Neural cell (in vitro differentiated cells): ENCODE data around the gene PTPRN2. TPM values are rescaled to one million over a fixed set of nuclear protein-coding genes. Genes with fewer than 3 reads are reported as not detected.

Experiments
- H2AFZ ChIP-seq: fragments of 200-600, 300-800 bp; sonication (generic), shearing (Covaris generic); 2 replicates; pipeline ENCODE4 v1.6.0; 2014; ENCODE audit warnings: low read depth, mild to moderate bottlenecking, antibody characterized with exemption, low read length, moderate library complexity
- H3F3A ChIP-seq: fragments of 200-600 bp; shearing (Covaris generic); 2 replicates; pipeline ENCODE4 v1.6.1; 2016; ENCODE audit warnings: mild to moderate bottlenecking, moderate library complexity, mixed read lengths, antibody characterized with exemption, low read length; ENCODE audit not compliant: insufficient read depth, poor library complexity, severe bottlenecking
- H3K27ac ChIP-seq: fragments of 200-600, 300-800 bp; sonication (generic), shearing (Covaris generic); 2 replicates; pipeline ENCODE4 v1.5.1; 2014; ENCODE audit warnings: mild to moderate bottlenecking, low read length, moderate library complexity
- H3K27me3 ChIP-seq: fragments of 300-800, 200-600 bp; sonication (generic), shearing (Covaris generic); 2 replicates; pipeline ENCODE4 v1.6.0; 2014; ENCODE audit warnings: mild to moderate bottlenecking, low read depth, low read length, moderate library complexity; ENCODE audit not compliant: insufficient read depth
- H3K36me3 ChIP-seq: fragments of 300-800, 200-600 bp; sonication (generic), shearing (Covaris generic); 2 replicates; pipeline ENCODE4 v1.5.1; 2014; ENCODE audit warnings: mild to moderate bottlenecking, antibody characterized with exemption, low read length, moderate library complexity; ENCODE audit not compliant: insufficient read depth
- H3K4me2 ChIP-seq: fragments of 300-800, 200-600 bp; sonication (generic), shearing (Covaris generic); 2 replicates; pipeline ENCODE4 v1.6.0; 2014; ENCODE audit warnings: mild to moderate bottlenecking, low read length
- H3K4me3 ChIP-seq: fragments of 300-800, 200-600 bp; sonication (generic), shearing (Covaris generic); 2 replicates; pipeline ENCODE4 v1.5.1; 2014; ENCODE audit warnings: mild to moderate bottlenecking, low read length, moderate library complexity
- H3K79me2 ChIP-seq: fragments of 200-600 bp; shearing (Covaris generic); replicated peaks from 2 replicates; pipeline ENCODE4 v1.6.0; 2014; ENCODE audit warnings: mild to moderate bottlenecking, low read length, moderate library complexity; ENCODE audit not compliant: insufficient read depth
- H3K9ac ChIP-seq: fragments of 300-800, 200-600 bp; sonication (generic), shearing (Covaris generic); 2 replicates; pipeline ENCODE4 v1.6.1; 2016; ENCODE audit warnings: mild to moderate bottlenecking, low read length, mixed read lengths
- H3K9me2 ChIP-seq: fragments of 200-600 bp; shearing (Covaris generic); 2 replicates; pipeline ENCODE4 v1.6.1; 2016; ENCODE audit warnings: mild to moderate bottlenecking, low read length, mixed read lengths; ENCODE audit not compliant: insufficient read depth
- H3K9me3 ChIP-seq: fragments of 200-600, 300-800 bp; sonication (generic), shearing (Covaris generic); 2 replicates; pipeline ENCODE4 v1.6.1; 2016; ENCODE audit warnings: mild to moderate bottlenecking, mixed run types, low read length, moderate library complexity, mixed read lengths
- H4K20me1 ChIP-seq: fragments of 200-600 bp; shearing (Covaris generic); 2 replicates; pipeline ENCODE4 v1.6.1; 2016; ENCODE audit warnings: mild to moderate bottlenecking, mixed run types; ENCODE audit not compliant: insufficient read depth
- EP300 ChIP-seq: fragments of 450-650 bp; conservative IDR thresholded peaks from 2 replicates; pipeline ENCODE4 v1.6.1; 2014; ENCODE audit warnings: antibody characterized with exemption, mild to moderate bottlenecking, moderate library complexity; ENCODE audit not compliant: poor library complexity, severe bottlenecking
- EZH2 ChIP-seq: fragments of 200-600, 300-800 bp; shearing (Covaris generic), sonication (generic); IDR thresholded peaks from 2 replicates; pipeline ENCODE4 v1.6.1; 2014; ENCODE audit warnings: antibody characterized with exemption, low read length, borderline replicate concordance, mild to moderate bottlenecking; ENCODE audit not compliant: insufficient read depth, poor library complexity, severe bottlenecking
- MXI1 ChIP-seq: fragments of 450-650 bp; conservative IDR thresholded peaks from 2 replicates; pipeline ENCODE4 v1.6.1; 2014; ENCODE audit warnings: antibody characterized with exemption, mild to moderate bottlenecking; ENCODE audit not compliant: poor library complexity, severe bottlenecking
- RAD21 ChIP-seq: fragments of 450-650 bp; conservative IDR thresholded peaks from 2 replicates; pipeline ENCODE4 v1.6.1; 2014; ENCODE audit warnings: antibody characterized with exemption, mild to moderate bottlenecking, moderate library complexity
- SMC3 ChIP-seq: fragments of 450-650 bp; conservative IDR thresholded peaks from 2 replicates; pipeline ENCODE4 v1.6.1; 2014; ENCODE audit warnings: antibody characterized with exemption, mild to moderate bottlenecking, moderate library complexity; ENCODE audit not compliant: poor library complexity
- TAF1 ChIP-seq: IDR thresholded peaks from 2 replicates; pipeline ENCODE4 v1.6.1; 2012; ENCODE audit warnings: low read depth
- polyA plus RNA-seq: library from polyadenylated mRNA; depleted of rRNA; stranded (reverse); fragments of >200 nt; gene quantifications from 2 replicates; pipeline ENCODE4 v1.2.3, GENCODE V29; 2014
- TF ChIP-seq, protein P1 (sequence below): IDR thresholded peaks from 2 replicates; pipeline ENCODE4 v1.6.1; 2012; ENCODE audit warnings: borderline replicate concordance

The PTPRN2 gene
- polyA plus RNA-seq, 1 donor from 2014 or later, result 31.0 TPM

DNA sequence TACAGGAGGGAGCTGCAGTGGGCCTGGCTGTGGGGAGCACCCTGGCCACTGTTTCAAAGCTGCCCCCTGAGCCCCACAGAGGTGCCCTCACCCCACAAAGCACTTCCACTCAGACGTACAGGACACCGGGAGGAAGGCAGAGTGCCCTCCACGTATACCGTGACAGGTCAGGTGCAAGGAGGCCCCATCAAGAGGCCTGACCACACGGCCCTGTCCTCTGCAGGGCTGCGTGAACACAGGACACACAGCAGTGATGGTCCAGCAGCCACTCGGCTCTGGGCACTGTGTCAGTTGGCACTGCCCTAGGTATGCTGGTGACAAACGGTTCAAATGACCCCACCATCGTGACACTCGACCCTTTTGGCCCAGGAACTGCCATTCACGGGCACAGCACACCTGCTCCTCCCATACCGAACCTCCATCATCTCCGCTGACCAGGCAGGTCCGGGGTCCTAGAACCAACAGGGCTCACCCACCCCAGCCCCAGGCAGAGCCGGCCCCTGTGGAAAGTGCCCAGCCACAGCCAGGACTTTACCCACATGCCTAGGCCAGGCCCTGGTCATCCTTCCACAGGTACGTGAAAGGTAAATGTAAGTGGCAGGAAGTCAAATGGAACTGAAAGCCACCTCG lies 560.9 kb downstream of the PTPRN2 start:
- H2AFZ ChIP-seq, result no peak overlapping the region
- no peaks in the 10 kb centered on the region for H4K20me1 ChIP-seq
- no peaks in the 10 kb centered on the region for H3K79me2 ChIP-seq
- no peaks in the 10 kb centered on the region for H3F3A ChIP-seq
- no peak overlapping the region for H3K4me3 ChIP-seq
- H3K36me3 ChIP-seq, result no peaks in the 10 kb centered on the region
- no peak overlapping the region for H3K4me2 ChIP-seq
- no peaks in the 10 kb centered on the region for H3K27me3 ChIP-seq
- H3K27ac ChIP-seq, result no peak overlapping the region
- H3K9me2 ChIP-seq, result no peaks in the 10 kb centered on the region
- no peaks in the 10 kb centered on the region for H3K9me3 ChIP-seq
- no peak for TF ChIP-seq SMC3
- no peak overlapping the region for H3K9ac ChIP-seq

DNA sequence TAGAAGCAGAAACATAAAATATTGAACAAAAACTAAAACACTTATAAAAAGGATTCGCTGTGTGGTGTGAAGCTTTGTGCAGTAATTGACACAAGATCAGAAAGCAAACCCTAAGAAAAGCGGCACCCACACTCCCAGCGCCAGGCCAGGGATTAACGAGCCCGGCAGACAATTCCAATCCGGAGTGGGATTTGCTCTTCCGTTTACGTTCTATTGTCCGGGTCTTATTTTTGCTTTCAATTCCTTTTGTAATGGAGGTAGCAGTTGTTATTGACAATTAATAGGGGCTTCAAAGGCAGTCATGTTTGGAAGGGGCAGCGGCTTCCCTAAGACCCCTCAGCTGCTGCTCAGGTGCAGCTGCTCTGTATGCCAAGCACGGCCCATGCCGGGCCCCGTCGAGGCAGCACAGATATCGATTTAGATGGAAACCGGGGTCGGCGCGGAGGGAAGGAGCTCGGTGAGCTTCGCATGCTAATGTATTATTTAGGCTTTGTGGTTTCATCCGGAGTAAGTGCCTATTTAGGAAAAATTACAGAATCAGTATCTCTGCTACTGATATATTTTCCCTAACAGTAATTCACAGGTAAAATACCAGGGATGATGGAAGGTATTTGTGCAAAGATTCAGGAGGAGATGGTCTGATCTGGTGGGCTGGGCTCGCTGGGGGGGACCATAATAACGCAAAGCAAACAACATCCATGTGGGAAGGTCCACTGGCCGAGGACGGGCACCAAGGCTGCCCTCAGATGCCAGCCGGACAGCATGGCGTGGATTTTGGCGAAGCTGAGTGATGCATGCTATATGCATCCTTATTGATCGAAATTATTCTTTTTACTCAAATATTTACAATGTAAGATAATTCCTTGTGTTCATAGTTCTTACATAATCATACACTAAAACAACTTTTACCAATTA lies 561.7 kb downstream of the PTPRN2 start:
- Histone ChIP-seq H3F3A (no peaks in the 10 kb centered on the region), H3K4me2 (no peak overlapping the region), H3K79me2 (no peaks in the 10 kb centered on the region), H2AFZ (no peak overlapping the region), H3K27ac (no peak overlapping the region), H3K9ac (no peak overlapping the region), H3K9me2 (no peaks in the 10 kb centered on the region), H3K27me3 (no peaks in the 10 kb centered on the region), H4K20me1 (no peaks in the 10 kb centered on the region), H3K9me3 (no peaks in the 10 kb centered on the region), H3K36me3 (no peaks in the 10 kb centered on the region), H3K4me3 (no peak overlapping the region)
- TF ChIP-seq MXI1, result no peak

- no peak overlapping the region for H3K4me3 ChIP-seq
- H3K27ac ChIP-seq, result no peak overlapping the region
- H3K9me3 ChIP-seq, result no peaks in the 10 kb centered on the region
- no peak overlapping the region for H3K4me2 ChIP-seq
- H3K9me2 ChIP-seq, result no peaks in the 10 kb centered on the region
- H3K36me3 ChIP-seq, result no peaks in the 10 kb centered on the region
- H3K79me2 ChIP-seq, result no peaks in the 10 kb centered on the region
- H2AFZ ChIP-seq, result no peak overlapping the region
- H3F3A ChIP-seq, result no peaks in the 10 kb centered on the region
- H4K20me1 ChIP-seq, result no peaks in the 10 kb centered on the region
- no peaks in the 10 kb centered on the region for H3K27me3 ChIP-seq
- no peak for TF ChIP-seq SMC3
- TF ChIP-seq, protein P1, sequence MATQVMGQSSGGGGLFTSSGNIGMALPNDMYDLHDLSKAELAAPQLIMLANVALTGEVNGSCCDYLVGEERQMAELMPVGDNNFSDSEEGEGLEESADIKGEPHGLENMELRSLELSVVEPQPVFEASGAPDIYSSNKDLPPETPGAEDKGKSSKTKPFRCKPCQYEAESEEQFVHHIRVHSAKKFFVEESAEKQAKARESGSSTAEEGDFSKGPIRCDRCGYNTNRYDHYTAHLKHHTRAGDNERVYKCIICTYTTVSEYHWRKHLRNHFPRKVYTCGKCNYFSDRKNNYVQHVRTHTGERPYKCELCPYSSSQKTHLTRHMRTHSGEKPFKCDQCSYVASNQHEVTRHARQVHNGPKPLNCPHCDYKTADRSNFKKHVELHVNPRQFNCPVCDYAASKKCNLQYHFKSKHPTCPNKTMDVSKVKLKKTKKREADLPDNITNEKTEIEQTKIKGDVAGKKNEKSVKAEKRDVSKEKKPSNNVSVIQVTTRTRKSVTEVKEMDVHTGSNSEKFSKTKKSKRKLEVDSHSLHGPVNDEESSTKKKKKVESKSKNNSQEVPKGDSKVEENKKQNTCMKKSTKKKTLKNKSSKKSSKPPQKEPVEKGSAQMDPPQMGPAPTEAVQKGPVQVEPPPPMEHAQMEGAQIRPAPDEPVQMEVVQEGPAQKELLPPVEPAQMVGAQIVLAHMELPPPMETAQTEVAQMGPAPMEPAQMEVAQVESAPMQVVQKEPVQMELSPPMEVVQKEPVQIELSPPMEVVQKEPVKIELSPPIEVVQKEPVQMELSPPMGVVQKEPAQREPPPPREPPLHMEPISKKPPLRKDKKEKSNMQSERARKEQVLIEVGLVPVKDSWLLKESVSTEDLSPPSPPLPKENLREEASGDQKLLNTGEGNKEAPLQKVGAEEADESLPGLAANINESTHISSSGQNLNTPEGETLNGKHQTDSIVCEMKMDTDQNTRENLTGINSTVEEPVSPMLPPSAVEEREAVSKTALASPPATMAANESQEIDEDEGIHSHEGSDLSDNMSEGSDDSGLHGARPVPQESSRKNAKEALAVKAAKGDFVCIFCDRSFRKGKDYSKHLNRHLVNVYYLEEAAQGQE, result no peak
- H3K9ac ChIP-seq, result no peak overlapping the region
Measured at GRCh38 chr7:158024881-158025280, 562.7 kb downstream of the PTPRN2 start.

DNA sequence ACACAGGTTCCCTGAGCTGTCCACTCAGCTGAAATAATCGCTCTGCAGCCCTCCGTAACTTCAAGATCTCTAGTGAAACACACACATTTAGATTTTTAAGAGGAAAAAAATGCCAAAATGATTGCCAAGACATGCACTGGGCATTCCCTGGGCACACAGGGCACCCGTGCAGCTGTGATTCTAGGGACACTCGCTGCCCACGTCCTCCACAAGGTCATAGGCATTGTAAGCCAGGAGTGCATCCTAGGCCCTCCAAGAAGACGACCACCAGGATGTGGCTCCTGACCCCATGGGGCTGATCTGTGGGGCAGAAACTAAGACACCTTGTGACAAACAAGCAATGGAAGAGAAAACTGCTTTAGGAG lies 563.3 kb downstream of the PTPRN2 start:
- Histone ChIP-seq H3K36me3 (no peaks in the 10 kb centered on the region), H3F3A (no peaks in the 10 kb centered on the region), H3K9me3 (no peaks in the 10 kb centered on the region), H3K9ac (no peak overlapping the region), H4K20me1 (no peaks in the 10 kb centered on the region), H3K9me2 (no peaks in the 10 kb centered on the region), H3K4me2 (no peak overlapping the region), H2AFZ (no peak overlapping the region), H3K27me3 (no peaks in the 10 kb centered on the region), H3K79me2 (no peaks in the 10 kb centered on the region), H3K4me3 (no peak overlapping the region), H3K27ac (no peak overlapping the region)
- TF ChIP-seq, protein P1, result no peak
- TF ChIP-seq SMC3, result no peak
- TF ChIP-seq EZH2, result no peak
- no peak for TF ChIP-seq EP300
- no peak for TF ChIP-seq MXI1
- no peak for TF ChIP-seq RAD21
- no peak for TF ChIP-seq TAF1
